Measurements from ENCODE around the gene NUCB1.
"Not testable (repeated sequence)": the region's sequence is repeated elsewhere in the genome, so short reads cannot be mapped to it uniquely, and the experiment has no call there.

Gene NUCB1

GRCh38 chr19:48906324-48906723 is 6.2 kb downstream of the NUCB1 start:
- H3K27ac ChIP-seq, result no peak overlapping the region
- ChIA-PET POLR2A (ENCODE audit: low non-redundant PET) (no interaction called here), CTCF (interaction anchor here (0.7 kb wide), 1 partner anchor 65 kb away, joined by 4 read pairs; no protein-coding TSS in a partner anchor)
- no peak for DNase-seq (ENCODE audit: low spot score)
- no peak for TF ChIP-seq CTCF (conservative IDR thresholded peaks at IDR 0.05; ENCODE audit: low read depth)

- ChIA-PET CTCF (no interaction called here), POLR2A (ENCODE audit: low non-redundant PET) (no interaction called here)
- H3K27ac ChIP-seq, result peak overlapping the region; percentile 32
- no peak for DNase-seq (ENCODE audit: low spot score)
- TF ChIP-seq CTCF (conservative IDR thresholded peaks at IDR 0.05; ENCODE audit: low read depth), result no peak
These were observed 7.6 kb downstream of the NUCB1 start for GRCh38 chr19:48907671-48908070.

GRCh38 chr19:48909424-48910077 is 9.4 kb downstream of the NUCB1 start:
- CTCF ChIA-PET; DNase-seq (ENCODE audit: low spot score); POLR2A ChIA-PET (ENCODE audit: low non-redundant PET): not testable (repeated sequence)
- peak overlapping the region; percentile 32 for H3K27ac ChIP-seq

- POLR2A ChIA-PET (ENCODE audit: low non-redundant PET), result interaction anchor here (0.5 to 0.7 kb wide), 2 partner anchors 30 to 55 kb away, joined by 4 to 11 read pairs; no protein-coding TSS in a partner anchor
- CTCF ChIA-PET, result no interaction called here
These were observed 10.7 kb downstream of the NUCB1 start for GRCh38 chr19:48910803-48911202.

GRCh38 chr19:48913114-48913889 is 13.2 kb downstream of the NUCB1 start:
- no peak for DNase-seq (ENCODE audit: low spot score)
- H3K27ac ChIP-seq, result 0 out of 2 replicates have a peak overlapping the region, but pooled peaks have one; percentile 7
- no peak for TF ChIP-seq CTCF (conservative IDR thresholded peaks at IDR 0.05; ENCODE audit: low read depth)
- POLR2A ChIA-PET (ENCODE audit: low non-redundant PET), result no interaction called here
- CTCF ChIA-PET, result interaction anchor here (0.9 kb wide), 1 partner anchor 57 kb away, joined by 3 read pairs; no protein-coding TSS in a partner anchor

More at GRCh38 chr19:48910803-48911202, 10.7 kb downstream of the NUCB1 start:
- no peak overlapping the region for H3K27ac ChIP-seq
- TF ChIP-seq CTCF (conservative IDR thresholded peaks at IDR 0.05; ENCODE audit: low read depth), result no peak
- DNase-seq (ENCODE audit: low spot score), result no peak

- ChIA-PET CTCF (interaction anchor here (0.6 kb wide), 1 partner anchor 18 kb away, joined by 3 read pairs; no protein-coding TSS in a partner anchor), POLR2A (ENCODE audit: low non-redundant PET) (no interaction called here)
- TF ChIP-seq CTCF (conservative IDR thresholded peaks at IDR 0.05; ENCODE audit: low read depth), result no peak
- no peak overlapping the region for H3K27ac ChIP-seq
- no peak for DNase-seq (ENCODE audit: low spot score)
These were observed 14.1 kb downstream of the NUCB1 start for GRCh38 chr19:48914181-48914580.

GRCh38 chr19:48915757-48916156 is 15.6 kb downstream of the NUCB1 start:
- ChIA-PET CTCF (no interaction called here), POLR2A (ENCODE audit: low non-redundant PET) (no interaction called here)
- no peak overlapping the region; the same call in 1 of the 2 replicates for H3K27ac ChIP-seq
- no peak for DNase-seq (ENCODE audit: low spot score)
- no peak for TF ChIP-seq CTCF (conservative IDR thresholded peaks at IDR 0.05; ENCODE audit: low read depth)

Measured in RWPE1 (cell line).